C4-2B (cell line): ENCODE results near the gene SPIRE2.

Experiments used
- H3K27ac ChIP-seq: fragments of 450-650 bp; 2 replicates; pipeline ENCODE4 v1.5.1; 2017
- ZFX ChIP-seq: fragments of 450-650 bp; IDR thresholded peaks from 2 replicates; pipeline ENCODE4 v1.6.1; 2017
- TF ChIP-seq, protein P1 (sequence below): fragments of 450-650 bp; conservative IDR thresholded peaks from 2 replicates; pipeline ENCODE4 v1.5.1; 2017; ENCODE audit warnings: mild to moderate bottlenecking

Gene SPIRE2

DNA sequence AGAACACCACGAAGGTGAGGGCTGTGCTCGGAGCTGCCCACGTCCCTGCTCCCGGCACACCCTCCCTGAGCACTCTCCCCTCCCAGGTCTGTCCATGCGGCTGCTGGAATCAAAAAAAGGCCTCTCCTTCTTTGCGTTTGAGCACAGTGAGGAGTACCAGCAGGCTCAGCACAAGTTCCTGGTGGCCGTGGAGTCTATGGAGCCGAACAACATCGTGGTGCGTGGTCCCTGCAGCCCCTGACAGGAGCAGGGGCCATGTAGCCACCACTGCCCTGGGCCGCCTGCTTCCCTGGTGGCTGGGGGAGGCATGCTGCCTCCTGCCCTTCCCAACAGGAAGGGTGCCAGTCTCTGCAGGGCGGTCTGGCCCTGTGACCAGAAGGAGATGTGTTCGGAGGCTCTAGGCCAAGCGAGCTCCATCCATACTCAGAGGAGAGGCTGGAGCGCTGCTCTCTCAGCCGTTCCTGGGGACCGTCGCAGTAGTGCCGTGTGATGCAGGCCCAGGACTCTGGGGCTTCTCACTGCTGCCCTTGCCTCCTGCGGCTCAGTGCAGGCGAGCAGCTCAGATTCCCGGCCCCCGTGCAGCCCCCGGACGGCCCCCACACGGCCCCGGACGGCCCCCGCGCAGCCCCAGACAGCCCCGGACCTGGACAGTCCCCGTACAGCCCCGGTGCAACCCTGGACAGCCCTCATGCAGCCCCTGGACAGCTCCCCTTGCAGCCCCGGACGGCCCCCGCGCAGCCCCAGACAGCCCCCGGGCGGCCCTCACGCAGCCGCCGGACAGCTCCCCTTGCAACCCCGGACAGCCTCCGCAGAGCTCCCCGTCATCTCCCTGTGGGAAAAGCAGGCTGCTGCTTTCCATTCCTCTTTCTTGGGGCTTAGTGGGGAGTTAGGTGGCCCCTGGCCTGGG lies 65.6 kb downstream of the SPIRE2 start:
- no peak overlapping the region for H3K27ac ChIP-seq
- no peak for TF ChIP-seq ZFX
- TF ChIP-seq, protein P1, sequence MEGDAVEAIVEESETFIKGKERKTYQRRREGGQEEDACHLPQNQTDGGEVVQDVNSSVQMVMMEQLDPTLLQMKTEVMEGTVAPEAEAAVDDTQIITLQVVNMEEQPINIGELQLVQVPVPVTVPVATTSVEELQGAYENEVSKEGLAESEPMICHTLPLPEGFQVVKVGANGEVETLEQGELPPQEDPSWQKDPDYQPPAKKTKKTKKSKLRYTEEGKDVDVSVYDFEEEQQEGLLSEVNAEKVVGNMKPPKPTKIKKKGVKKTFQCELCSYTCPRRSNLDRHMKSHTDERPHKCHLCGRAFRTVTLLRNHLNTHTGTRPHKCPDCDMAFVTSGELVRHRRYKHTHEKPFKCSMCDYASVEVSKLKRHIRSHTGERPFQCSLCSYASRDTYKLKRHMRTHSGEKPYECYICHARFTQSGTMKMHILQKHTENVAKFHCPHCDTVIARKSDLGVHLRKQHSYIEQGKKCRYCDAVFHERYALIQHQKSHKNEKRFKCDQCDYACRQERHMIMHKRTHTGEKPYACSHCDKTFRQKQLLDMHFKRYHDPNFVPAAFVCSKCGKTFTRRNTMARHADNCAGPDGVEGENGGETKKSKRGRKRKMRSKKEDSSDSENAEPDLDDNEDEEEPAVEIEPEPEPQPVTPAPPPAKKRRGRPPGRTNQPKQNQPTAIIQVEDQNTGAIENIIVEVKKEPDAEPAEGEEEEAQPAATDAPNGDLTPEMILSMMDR, result no peak

DNA sequence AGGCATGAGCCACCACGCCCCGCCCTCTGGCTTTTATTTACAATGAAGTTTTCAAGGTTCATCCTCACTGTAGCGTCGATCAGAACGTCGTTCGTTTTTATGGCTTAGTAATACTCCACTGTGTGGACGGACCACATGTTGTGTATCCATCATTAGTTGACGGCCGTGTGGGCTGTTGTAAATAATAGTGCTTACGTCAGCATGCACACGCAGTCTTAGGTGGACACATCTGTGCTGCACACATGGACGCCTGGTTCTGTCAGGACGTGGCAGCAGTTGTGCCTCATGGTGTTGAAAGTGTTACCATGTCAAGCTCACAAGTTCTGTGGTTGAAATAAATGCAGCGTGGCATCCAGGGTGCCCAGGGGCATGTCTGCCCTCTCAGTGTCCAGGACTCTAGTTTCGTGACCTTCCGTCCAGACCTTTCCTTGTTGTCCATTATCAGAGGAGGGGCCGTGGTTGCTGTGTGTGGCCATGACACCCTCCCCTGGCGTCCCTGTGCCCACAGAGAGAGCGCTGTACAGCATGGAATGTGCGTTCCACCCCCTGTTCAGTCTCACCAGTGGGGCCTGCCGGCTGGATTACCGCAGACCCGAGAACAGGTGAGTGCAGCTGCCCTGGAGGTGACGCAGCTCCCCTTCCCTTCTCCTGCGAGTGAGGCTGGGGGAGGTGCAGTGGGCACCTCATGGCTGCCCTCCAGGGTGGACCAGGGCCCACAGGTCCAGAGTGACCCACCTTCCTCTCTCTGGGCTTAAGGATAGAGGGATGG lies 67.4 kb downstream of the SPIRE2 start:
- TF ChIP-seq ZFX, result no peak
- TF ChIP-seq, protein P1, result no peak
- H3K27ac ChIP-seq, result no peak overlapping the region

DNA sequence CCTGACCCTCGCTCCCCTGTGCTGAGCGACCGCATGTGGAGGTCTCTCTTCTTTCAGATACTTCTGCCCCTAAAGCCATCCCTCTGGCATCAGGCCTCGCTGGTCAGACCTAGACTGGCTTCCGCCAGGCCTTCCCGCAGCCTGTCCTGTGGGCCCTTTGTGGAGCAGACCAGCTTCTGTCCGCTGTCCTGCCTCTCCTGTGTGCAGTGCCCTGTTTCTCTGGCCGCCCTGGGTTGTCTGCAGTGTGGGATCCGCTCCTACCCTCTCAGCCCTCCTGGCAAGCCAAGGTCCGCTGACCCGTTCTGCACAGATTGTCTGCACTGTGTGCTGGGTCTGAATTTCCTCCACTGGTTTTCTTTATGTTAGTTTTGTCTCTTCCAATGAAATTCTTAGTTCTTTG lies 68.9 kb downstream of the SPIRE2 start:
- no peak overlapping the region for H3K27ac ChIP-seq
- TF ChIP-seq ZFX, result no peak
- TF ChIP-seq, protein P1, result no peak

DNA sequence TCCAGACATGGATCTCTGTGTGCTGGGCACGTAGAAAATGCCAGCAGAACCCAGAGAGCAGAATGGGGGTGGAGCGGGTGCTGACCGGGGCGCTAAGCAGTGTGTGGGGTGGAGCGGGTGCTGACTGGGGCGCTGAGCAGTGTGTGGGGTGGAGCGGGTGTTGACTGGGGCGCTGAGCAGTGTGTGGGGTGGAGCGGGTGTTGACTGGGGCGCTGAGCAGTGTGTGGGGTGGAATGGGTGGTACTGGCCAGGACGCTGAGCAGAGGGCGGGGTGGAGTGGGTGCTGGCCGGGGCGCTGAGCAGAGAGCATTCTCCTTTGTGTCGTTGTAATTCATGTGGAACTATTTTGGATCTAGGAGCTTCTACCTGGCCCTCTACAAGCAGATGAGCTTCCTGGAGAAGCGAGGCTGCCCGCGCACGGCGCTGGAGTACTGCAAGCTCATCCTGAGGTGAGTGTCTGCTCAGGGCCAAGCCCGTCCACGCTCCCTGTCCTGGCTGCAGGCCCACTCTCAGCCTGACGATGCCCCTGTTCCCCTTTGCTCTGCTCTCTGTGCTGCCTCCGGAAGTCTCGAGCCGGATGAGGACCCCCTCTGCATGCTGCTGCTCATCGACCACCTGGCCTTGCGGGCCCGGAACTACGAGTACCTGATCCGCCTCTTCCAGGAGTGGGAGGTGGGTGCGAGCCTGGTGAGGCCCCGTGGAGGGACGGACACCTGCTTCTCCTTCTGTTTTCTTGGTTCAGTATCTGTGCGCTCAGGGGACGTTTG lies 70.1 kb downstream of the SPIRE2 start:
- TF ChIP-seq, protein P1, result no peak
- no peak for TF ChIP-seq ZFX
- no peak overlapping the region for H3K27ac ChIP-seq

DNA sequence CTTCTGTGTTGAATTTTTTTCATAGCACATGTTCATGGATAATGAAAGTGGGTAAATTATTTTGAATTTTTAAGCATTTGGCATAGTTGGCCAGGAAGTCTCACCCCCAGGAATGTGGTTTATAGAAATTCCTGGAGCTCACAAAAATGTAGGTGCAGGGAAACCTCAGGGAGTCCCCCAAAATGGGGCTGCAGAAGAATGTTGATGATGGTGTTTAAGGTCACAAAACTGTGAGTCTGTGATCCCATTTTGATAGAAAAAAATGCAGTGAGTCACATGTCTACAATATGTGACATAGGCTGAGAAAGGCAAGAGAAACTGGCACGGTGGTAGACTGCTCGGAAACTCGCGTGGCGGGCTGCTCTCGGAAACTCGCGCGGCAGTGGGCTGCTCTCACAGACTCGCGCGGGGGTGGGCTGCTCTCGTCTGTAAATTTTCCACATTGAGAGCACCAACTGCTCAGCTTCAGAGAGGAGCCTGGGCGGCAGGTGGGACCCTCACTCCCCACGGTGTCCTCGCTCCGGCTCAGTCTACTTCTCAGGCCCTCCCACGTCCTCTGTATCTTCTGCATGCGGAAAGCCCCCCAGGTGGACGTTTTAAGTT lies 71.7 kb downstream of the SPIRE2 start:
- no peak for TF ChIP-seq ZFX
- TF ChIP-seq, protein P1, result no peak
- no peak overlapping the region for H3K27ac ChIP-seq

DNA sequence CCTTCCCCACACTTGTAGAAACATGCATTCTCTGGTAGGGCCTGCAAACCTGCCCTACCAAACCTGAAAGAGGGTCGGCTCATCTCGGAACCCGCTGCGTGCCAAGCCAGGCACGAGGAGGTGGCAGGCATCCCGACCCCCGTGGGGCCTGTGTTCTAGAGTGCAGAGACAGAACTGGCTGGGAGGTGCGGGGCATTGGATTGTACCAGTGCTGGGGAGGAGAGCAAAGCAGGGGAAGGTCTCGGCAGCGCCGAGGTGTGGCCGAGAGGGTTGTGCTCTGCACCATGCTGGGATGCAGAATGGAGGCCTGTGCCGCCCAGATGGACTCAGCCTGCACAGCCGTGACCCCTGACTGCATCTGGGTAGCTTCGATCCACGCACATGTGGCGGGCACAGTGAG lies 72.6 kb downstream of the SPIRE2 start:
- TF ChIP-seq, protein P1, result no peak
- TF ChIP-seq ZFX, result no peak
- H3K27ac ChIP-seq, result no peak overlapping the region
